Mesendoderm (in vitro differentiated cells): ENCODE measurements around the gene ITPR3.

ENCODE experiments used
- DNase-seq: peaks from one replicate; pipeline ENCODE4 v3.0.0; 2013
- H2AK5ac ChIP-seq: 2 replicates; pipeline ENCODE4 v1.6.1; 2013; ENCODE audit warnings: low read length, inconsistent platforms
- H2BK120ac ChIP-seq: 2 replicates; pipeline ENCODE4 v1.6.1; 2013; ENCODE audit warnings: low read depth, mild to moderate bottlenecking, low read length, moderate library complexity, mixed read lengths
- H2BK15ac ChIP-seq: replicated peaks from 2 replicates; pipeline ENCODE4 v1.6.1; 2013; ENCODE audit warnings: low read depth, mild to moderate bottlenecking, moderate library complexity
- H2BK5ac ChIP-seq: 2 replicates; pipeline ENCODE4 v1.6.1; 2013; ENCODE audit warnings: low read length, inconsistent platforms
- H3K18ac ChIP-seq: 2 replicates; pipeline ENCODE4 v1.6.1; 2013; ENCODE audit warnings: mild to moderate bottlenecking, low read length, mixed read lengths
- H3K23ac ChIP-seq: one replicate; pipeline ENCODE4 v1.6.1; 2013; ENCODE audit warnings: low read length
- H3K27ac ChIP-seq: 2 replicates; pipeline ENCODE4 v1.5.1; 2013; ENCODE audit warnings: low read depth, mild to moderate bottlenecking, inconsistent platforms, low read length, moderate library complexity
- H3K27me3 ChIP-seq: 2 replicates; pipeline ENCODE4 v1.6.1; 2013; ENCODE audit warnings: low read length, control low read depth, mild to moderate bottlenecking, inconsistent platforms; ENCODE audit not compliant: insufficient read depth, poor library complexity
- H3K36me3 ChIP-seq: 2 replicates; pipeline ENCODE4 v1.6.1; 2013; ENCODE audit warnings: low read length, inconsistent platforms; ENCODE audit not compliant: control insufficient read depth, insufficient read depth
- H3K4ac ChIP-seq: one replicate; pipeline ENCODE4 v1.6.1; 2013; ENCODE audit warnings: low read depth, mild to moderate bottlenecking, low read length, moderate library complexity
- H3K4me1 ChIP-seq: 2 replicates; pipeline ENCODE4 v1.6.1; 2013; ENCODE audit warnings: low read depth, low read length, inconsistent platforms; ENCODE audit not compliant: control insufficient read depth
- H3K4me2 ChIP-seq: 2 replicates; pipeline ENCODE4 v1.6.1; 2013; ENCODE audit warnings: low read length
- H3K4me3 ChIP-seq: 2 replicates; pipeline ENCODE4 v1.5.1; 2013; ENCODE audit warnings: mild to moderate bottlenecking, low read length
- H3K56ac ChIP-seq: one replicate; pipeline ENCODE4 v1.6.1; 2013; ENCODE audit warnings: low read length
- H3K79me1 ChIP-seq: 2 replicates; pipeline ENCODE4 v1.6.1; 2013; ENCODE audit warnings: low read length, inconsistent platforms
- H3K79me2 ChIP-seq: 2 replicates; pipeline ENCODE4 v1.6.1; 2013; ENCODE audit warnings: mild to moderate bottlenecking, low read length; ENCODE audit not compliant: control insufficient read depth, insufficient read depth
- H3K9ac ChIP-seq: 2 replicates; pipeline ENCODE4 v1.6.1; 2013; ENCODE audit warnings: low read length, inconsistent platforms
- H4K5ac ChIP-seq: one replicate; pipeline ENCODE4 v1.6.1; 2013; ENCODE audit warnings: low read length
- H4K8ac ChIP-seq: one replicate; pipeline ENCODE4 v1.6.1; 2013; ENCODE audit warnings: low read depth, mild to moderate bottlenecking, control low read depth, low read length, moderate library complexity
- WGBS: extraction: QIAGEN DNeasy Blood & Tissue Kit; methylation state at CpG from one replicate; pipeline ENCODE4 v1.1.7; 2013; ENCODE audit warnings: low lambda C conversion rate, missing lambda C conversion rate; ENCODE audit not compliant: insufficient coverage; ENCODE audit errors: extremely low coverage; 5-methylcytosine and 5-hydroxymethylcytosine counted together

Gene ITPR3

DNA sequence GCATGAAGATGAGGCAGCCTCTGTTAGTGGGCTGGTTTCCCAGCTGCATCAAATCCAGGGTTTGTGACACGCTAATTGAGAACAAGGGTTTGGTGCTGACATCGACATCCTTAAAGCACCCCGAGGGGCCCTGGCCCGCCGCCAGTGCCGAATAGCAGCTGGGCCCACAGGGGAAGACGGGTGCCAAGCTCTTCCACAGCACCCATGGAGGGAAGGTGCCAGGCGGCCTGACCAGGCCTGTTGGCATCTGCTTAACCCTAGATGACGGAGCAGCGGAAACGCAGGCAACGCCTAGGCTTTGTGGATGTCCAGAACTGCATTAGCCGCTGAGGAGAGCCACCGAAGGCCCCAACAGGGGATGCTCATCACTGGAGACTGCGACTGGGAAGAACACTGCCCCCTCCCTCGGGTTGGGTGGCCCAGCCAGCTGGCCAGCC, 74.3 kb downstream of the ITPR3 start:
- Histone ChIP-seq H2AK5ac (no peak overlapping the region), H3K4ac (no peak overlapping the region), H3K27me3 (no peaks in the 10 kb centered on the region), H3K4me3 (no peak overlapping the region), H3K4me1 (peaks cover 4% of the 10 kb centered on the region), H3K18ac (no peak overlapping the region), H2BK120ac (no peak overlapping the region), H3K56ac (no peak overlapping the region), H3K4me2 (no peak overlapping the region), H3K9ac (no peak overlapping the region), H3K23ac (no peak overlapping the region), H2BK15ac (no peak overlapping the region), H4K5ac (no peak overlapping the region), H2BK5ac (no peak overlapping the region), H3K79me2 (no peaks in the 10 kb centered on the region), H3K36me3 (peaks cover 9% of the 10 kb centered on the region), H3K79me1 (no peaks in the 10 kb centered on the region), H4K8ac (no peak overlapping the region), H3K27ac (no peak overlapping the region)
- WGBS: no CpG with 5 or more reads among the region's 16 CpGs
- no peak for DNase-seq

DNA sequence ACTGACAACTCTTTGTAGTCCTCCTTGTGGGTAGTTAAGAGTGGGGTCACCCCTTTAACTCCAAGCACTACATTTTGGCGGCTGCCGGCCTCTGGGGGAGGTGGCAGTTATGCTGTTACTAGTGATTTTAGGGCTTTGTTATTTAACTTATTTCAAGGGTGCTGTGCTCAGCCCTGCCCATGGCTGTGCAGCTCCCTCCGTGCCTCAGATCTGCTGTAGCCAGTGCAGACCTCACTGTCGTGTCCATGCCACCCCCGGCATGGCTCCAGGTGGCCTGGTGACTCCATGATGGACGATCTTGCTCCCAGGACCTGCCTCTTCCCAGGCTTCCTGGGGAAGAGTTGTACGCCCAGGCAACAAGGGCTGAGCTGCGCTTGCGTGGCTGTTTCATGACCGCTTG, 75.0 kb downstream of the ITPR3 start:
- Histone ChIP-seq H2BK15ac (no peak overlapping the region), H3K4me2 (no peak overlapping the region), H3K27me3 (no peaks in the 10 kb centered on the region), H4K8ac (no peak overlapping the region), H2BK5ac (no peak overlapping the region), H3K79me2 (no peaks in the 10 kb centered on the region), H3K4ac (no peak overlapping the region), H3K23ac (no peak overlapping the region), H3K79me1 (no peaks in the 10 kb centered on the region), H3K18ac (no peak overlapping the region), H2AK5ac (no peak overlapping the region), H3K27ac (no peak overlapping the region), H3K4me1 (peaks cover 4% of the 10 kb centered on the region), H3K4me3 (no peak overlapping the region), H3K56ac (no peak overlapping the region), H3K9ac (no peak overlapping the region), H2BK120ac (no peak overlapping the region), H3K36me3 (peaks cover 9% of the 10 kb centered on the region), H4K5ac (no peak overlapping the region)
- no CpG with 5 or more reads among the region's 10 CpGs for WGBS
- no peak for DNase-seq

DNA sequence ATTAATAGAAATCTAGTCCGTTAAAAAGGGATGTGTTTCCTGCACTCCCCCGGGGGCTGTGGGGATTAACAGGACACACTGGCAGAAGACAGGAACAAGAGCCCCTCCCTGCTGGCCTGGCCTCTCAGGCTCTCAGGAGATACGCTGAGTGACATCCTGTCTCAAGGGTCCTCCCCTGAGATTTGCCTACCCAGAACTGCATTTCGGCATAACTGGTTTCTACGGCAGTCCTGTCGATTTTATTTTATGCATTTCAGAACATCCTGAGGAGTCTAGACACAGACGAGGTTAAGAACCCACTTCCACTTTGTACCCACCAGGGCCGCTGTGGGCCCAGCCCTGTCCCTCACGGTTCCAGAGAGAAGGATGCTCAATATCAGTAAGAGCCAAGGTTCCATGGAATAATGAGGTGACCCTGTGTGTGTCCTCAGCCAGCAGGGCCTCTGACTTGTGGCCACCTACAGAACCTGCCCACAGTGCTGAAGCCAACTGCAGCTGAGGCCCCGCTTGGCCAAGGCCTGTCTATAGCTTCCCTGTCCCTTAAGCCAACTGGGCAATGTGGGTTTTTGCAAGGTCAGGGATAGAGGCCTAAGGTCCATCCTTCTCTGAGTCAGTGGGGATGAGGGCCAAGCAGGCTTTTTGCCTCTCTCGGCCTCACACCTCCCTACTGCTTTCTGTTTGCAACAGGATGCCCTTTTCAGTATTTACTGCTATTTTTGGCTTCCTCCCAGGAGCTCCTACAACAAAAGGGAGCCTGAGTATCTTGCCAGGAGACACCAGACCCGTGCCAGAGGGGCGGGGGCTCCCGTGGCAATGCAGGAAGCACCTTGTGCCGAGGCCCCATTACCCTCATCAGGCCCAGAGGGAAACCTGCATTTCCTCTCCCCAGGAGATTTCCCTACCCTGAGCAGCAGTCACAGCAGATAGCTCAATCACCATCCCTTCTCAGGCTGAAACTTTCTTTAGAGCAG, 75.7 kb downstream of the ITPR3 start:
- Histone ChIP-seq H2BK5ac (no peak overlapping the region), H3K4me1 (peaks cover 3% of the 10 kb centered on the region), H3K23ac (no peak overlapping the region), H3K27me3 (no peaks in the 10 kb centered on the region), H3K4me2 (no peak overlapping the region), H3K9ac (no peak overlapping the region), H3K56ac (no peak overlapping the region), H3K27ac (peak overlapping the region; percentile 30), H2BK120ac (no peak overlapping the region), H4K8ac (no peak overlapping the region), H3K4ac (no peak overlapping the region), H3K79me2 (no peaks in the 10 kb centered on the region), H3K4me3 (no peak overlapping the region), H3K18ac (no peak overlapping the region), H2AK5ac (no peak overlapping the region), H3K79me1 (no peaks in the 10 kb centered on the region), H4K5ac (no peak overlapping the region), H3K36me3 (peaks cover 9% of the 10 kb centered on the region), H2BK15ac (no peak overlapping the region)
- WGBS: no CpG with 5 or more reads among the region's 15 CpGs
- DNase-seq: no peak

DNA sequence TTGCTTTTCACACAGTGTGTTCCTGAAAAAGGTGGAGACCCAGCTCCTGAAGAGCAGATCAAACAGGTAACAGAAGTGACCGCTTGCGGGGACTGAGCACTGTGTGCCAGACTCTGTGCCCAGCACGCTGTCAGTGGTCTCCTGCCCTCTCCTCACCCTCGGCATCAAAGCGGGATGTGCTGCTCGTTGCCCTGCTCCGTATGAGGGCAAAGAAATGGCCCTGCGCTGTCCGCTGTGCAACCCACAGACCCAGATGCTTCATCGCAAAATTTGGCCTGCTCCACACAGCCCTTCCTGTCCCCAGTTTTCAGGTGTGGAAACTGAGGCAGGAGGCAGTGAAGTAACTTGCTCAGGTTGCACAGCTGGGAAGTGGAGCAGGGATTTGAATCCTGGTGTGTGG, 76.7 kb downstream of the ITPR3 start:
- H3K36me3 ChIP-seq: peaks cover 9% of the 10 kb centered on the region
- no peak for DNase-seq

DNA sequence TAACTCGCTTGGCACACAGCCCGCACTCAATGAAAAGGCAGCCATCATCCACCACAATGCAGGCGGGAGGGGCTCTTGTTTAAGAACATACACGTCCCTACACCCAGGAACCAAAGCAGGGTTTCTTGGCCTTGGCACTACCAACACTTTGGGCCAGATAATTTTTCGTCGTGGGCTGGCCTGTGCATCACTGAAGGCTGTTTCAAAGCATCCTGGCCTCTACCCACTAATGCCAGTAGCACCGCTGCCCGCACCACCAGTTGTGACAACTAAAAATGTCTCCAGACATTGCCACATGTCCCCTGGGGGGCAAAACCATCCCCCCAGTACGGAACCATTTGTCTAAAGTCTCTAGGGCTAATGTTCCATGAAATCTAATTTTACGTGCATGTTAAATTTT, 77.4 kb downstream of the ITPR3 start:
- Histone ChIP-seq H3K4me3 (no peak overlapping the region), H3K4me1 (peaks cover 2% of the 10 kb centered on the region)
- DNase-seq: no peak

More for the DNA sequence above, 76.7 kb downstream of the ITPR3 start:
- no peak overlapping the region for H3K56ac ChIP-seq
- no CpG with 5 or more reads among the region's 10 CpGs for WGBS
- no peak overlapping the region for H4K8ac ChIP-seq
- H2BK5ac ChIP-seq: no peak overlapping the region
- no peak overlapping the region for H3K4ac ChIP-seq
- H3K79me1 ChIP-seq: no peaks in the 10 kb centered on the region
- H2AK5ac ChIP-seq: no peak overlapping the region
- no peak overlapping the region for H3K18ac ChIP-seq
- no peak overlapping the region for H4K5ac ChIP-seq
- no peak overlapping the region for H3K27ac ChIP-seq
- peaks cover 2% of the 10 kb centered on the region for H3K4me1 ChIP-seq
- no peaks in the 10 kb centered on the region for H3K27me3 ChIP-seq
- no peaks in the 10 kb centered on the region for H3K79me2 ChIP-seq
- H2BK120ac ChIP-seq: no peak overlapping the region
- H2BK15ac ChIP-seq: no peak overlapping the region
- H3K9ac ChIP-seq: no peak overlapping the region
- no peak overlapping the region for H3K4me2 ChIP-seq
- H3K4me3 ChIP-seq: no peak overlapping the region
- H3K23ac ChIP-seq: no peak overlapping the region

More for the DNA sequence above, 77.4 kb downstream of the ITPR3 start:
- H3K56ac ChIP-seq: no peak overlapping the region
- H3K18ac ChIP-seq: no peak overlapping the region
- no peak overlapping the region for H2AK5ac ChIP-seq
- no peak overlapping the region for H4K8ac ChIP-seq
- H3K79me2 ChIP-seq: no peaks in the 10 kb centered on the region
- H3K9ac ChIP-seq: no peak overlapping the region
- H2BK5ac ChIP-seq: no peak overlapping the region
- H2BK15ac ChIP-seq: no peak overlapping the region
- H3K4me2 ChIP-seq: no peak overlapping the region
- H3K36me3 ChIP-seq: peaks cover 9% of the 10 kb centered on the region
- H3K27ac ChIP-seq: no peak overlapping the region
- WGBS: no CpG with 5 or more reads among the region's 10 CpGs
- no peak overlapping the region for H3K23ac ChIP-seq
- H3K27me3 ChIP-seq: no peaks in the 10 kb centered on the region
- H3K79me1 ChIP-seq: no peaks in the 10 kb centered on the region
- no peak overlapping the region for H3K4ac ChIP-seq
- H4K5ac ChIP-seq: no peak overlapping the region
- H2BK120ac ChIP-seq: no peak overlapping the region
